ENCODE measurements around the gene ANKUB1. TPM values are rescaled to one million over a fixed set of nuclear protein-coding genes. Genes with fewer than 3 reads are reported as not detected.
A peak's percentile ranks its signal among the peaks of the same experiment; 100 is the strongest.

The ANKUB1 gene
- total RNA-seq, 2 experiments from 2014 or later = not detected

DNA sequence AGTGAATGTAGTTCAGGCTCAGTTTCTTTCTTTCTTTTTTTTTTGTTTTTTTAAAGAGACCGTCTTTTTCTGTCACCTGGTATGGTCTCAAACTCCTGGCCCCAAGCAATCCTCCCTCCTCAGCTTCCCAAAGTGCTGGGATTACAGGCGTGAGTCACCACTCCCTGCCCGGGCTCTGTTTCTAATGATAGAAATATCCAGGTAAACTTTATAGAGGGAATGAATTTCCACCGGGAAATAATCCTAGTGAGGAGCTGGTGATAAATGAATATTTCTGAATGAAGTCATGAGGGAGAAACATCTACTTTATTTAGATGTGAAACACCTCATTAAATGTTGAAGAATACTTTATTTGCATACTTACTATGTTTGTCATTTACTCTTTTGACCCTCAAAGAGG lies 27.8 kb upstream of the ANKUB1 start:
- peaks cover 85% of the 10 kb centered on the region for H3K4me1 Mint-ChIP-seq (ENCODE audit: low read depth)
- H3K27ac Mint-ChIP-seq = no peak overlapping the region
- Histone ChIP-seq H3K36me3 (ENCODE audit: insufficient read depth, low read length) (no peaks in the 10 kb centered on the region), H3K27ac (ENCODE audit: low read depth in 1 of 2, low read length in 2 of 2) (no peak overlapping the region), H3K4me3 (ENCODE audit: low read length) (no peak overlapping the region), H3K9me3 (ENCODE audit: control insufficient read depth in 1 of 2, insufficient read depth in 1 of 2, low read length in 2 of 2) (no peaks in the 10 kb centered on the region), H3K4me1 (ENCODE audit: insufficient read depth, low read length) (peaks cover 7% of the 10 kb centered on the region), H3K27me3 (ENCODE audit: control insufficient read depth in 1 of 2, insufficient read depth in 2 of 2, low read length in 2 of 2) (no peaks in the 10 kb centered on the region)
- DNase-seq = no peak
- H3K4me3 Mint-ChIP-seq = no peak overlapping the region
- TF ChIP-seq, protein P1, sequence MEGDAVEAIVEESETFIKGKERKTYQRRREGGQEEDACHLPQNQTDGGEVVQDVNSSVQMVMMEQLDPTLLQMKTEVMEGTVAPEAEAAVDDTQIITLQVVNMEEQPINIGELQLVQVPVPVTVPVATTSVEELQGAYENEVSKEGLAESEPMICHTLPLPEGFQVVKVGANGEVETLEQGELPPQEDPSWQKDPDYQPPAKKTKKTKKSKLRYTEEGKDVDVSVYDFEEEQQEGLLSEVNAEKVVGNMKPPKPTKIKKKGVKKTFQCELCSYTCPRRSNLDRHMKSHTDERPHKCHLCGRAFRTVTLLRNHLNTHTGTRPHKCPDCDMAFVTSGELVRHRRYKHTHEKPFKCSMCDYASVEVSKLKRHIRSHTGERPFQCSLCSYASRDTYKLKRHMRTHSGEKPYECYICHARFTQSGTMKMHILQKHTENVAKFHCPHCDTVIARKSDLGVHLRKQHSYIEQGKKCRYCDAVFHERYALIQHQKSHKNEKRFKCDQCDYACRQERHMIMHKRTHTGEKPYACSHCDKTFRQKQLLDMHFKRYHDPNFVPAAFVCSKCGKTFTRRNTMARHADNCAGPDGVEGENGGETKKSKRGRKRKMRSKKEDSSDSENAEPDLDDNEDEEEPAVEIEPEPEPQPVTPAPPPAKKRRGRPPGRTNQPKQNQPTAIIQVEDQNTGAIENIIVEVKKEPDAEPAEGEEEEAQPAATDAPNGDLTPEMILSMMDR (IDR thresholded peaks at IDR 0.05) = no peak
- POLR2A ChIA-PET = interaction anchor here (1.4 kb wide), 1 partner anchor 12 kb away, joined by 5 read pairs; no protein-coding TSS in a partner anchor
- no peak for ATAC-seq (ENCODE audit: poor library complexity)
- H3K27me3 Mint-ChIP-seq = no peaks in the 10 kb centered on the region
- intact Hi-C loops (cut with DNase I, micrococcal nuclease) = no loop called here
- H3K9me3 Mint-ChIP-seq = peaks cover 2% of the 10 kb centered on the region
- CTCF ChIA-PET = interaction anchor here (1.9 kb wide), 1 partner anchor 12 kb away, joined by 10 read pairs; no protein-coding TSS in a partner anchor
- H3K36me3 Mint-ChIP-seq (ENCODE audit: low read depth) = peaks cover 27% of the 10 kb centered on the region

DNA sequence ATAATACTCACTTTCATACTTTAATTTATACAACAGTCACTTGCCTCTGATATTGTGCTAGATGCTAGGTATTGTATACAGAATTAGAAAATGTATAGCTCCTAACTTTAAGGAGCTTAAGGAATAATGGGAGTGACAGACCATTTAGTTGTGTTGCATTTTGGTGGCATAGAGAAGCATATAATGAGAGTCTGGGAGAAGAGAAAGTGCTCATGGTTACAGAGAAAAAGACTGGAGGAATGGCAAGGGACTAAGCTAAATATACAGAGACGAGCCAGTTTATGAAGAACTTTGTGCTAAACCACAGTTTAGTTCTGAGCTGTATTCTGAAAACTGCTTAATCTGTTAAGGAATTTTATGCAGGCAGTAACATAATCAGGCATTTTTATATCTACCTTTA lies 27.1 kb upstream of the ANKUB1 start:
- no peaks in the 10 kb centered on the region for H3K27me3 ChIP-seq (ENCODE audit: control insufficient read depth in 1 of 2, insufficient read depth in 2 of 2, low read length in 2 of 2)
- H3K4me3 ChIP-seq (ENCODE audit: low read length) = no peak overlapping the region
- Mint-ChIP-seq H3K9me3 (peaks cover 2% of the 10 kb centered on the region), H3K27me3 (no peaks in the 10 kb centered on the region), H3K36me3 (ENCODE audit: low read depth) (peaks cover 28% of the 10 kb centered on the region), H3K27ac (no peak overlapping the region), H3K4me3 (no peak overlapping the region), H3K4me1 (ENCODE audit: low read depth) (peaks cover 92% of the 10 kb centered on the region)
- H3K4me1 ChIP-seq (ENCODE audit: insufficient read depth, low read length) = peaks cover 7% of the 10 kb centered on the region
- intact Hi-C loops (cut with DNase I, micrococcal nuclease) = loop anchor here in 1 of 2 experiments (5.0 to 10.0 kb wide), 4 partner anchors 33 to 945 kb away; partner anchors contain the start of genes GYG1, SIAH2 and TSC22D2
- no peaks in the 10 kb centered on the region for H3K36me3 ChIP-seq (ENCODE audit: insufficient read depth, low read length)
- ChIA-PET CTCF (interaction anchor here (1.9 kb wide), 1 partner anchor 11 kb away, joined by 10 read pairs; no protein-coding TSS in a partner anchor), POLR2A (no interaction called here)
- no peaks in the 10 kb centered on the region for H3K9me3 ChIP-seq (ENCODE audit: control insufficient read depth in 1 of 2, insufficient read depth in 1 of 2, low read length in 2 of 2)
- TF ChIP-seq, protein P1 (IDR thresholded peaks at IDR 0.05) = no peak
- no peak for DNase-seq
- H3K27ac ChIP-seq (ENCODE audit: low read depth in 1 of 2, low read length in 2 of 2) = no peak overlapping the region
- ATAC-seq (ENCODE audit: poor library complexity) = no peak

DNA sequence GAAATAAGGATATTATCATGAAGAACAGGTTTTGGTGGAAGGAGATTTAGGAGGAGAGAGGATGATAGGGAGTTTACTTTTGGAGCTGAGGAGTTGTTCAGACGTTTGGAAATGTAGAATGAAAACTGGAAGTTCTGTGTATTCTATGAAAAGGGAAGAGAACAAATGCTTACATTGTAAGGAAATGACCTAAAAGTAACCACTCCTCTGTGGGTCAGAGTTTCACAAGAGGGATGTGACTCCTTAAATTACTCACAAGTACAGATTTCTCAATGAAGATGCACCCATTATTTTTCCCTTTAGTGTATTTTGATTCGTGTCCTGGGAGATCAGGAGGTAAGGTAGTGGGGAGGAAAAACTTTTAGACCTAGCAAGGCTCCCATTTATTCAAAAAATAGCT lies 24.6 kb upstream of the ANKUB1 start:
- H3K4me1 Mint-ChIP-seq (ENCODE audit: low read depth) = peaks cover 93% of the 10 kb centered on the region
- no peak overlapping the region for H3K4me3 Mint-ChIP-seq
- H3K36me3 Mint-ChIP-seq (ENCODE audit: low read depth) = peaks cover 33% of the 10 kb centered on the region
- peak in 2 of 14 experiments; percentile 45 to 56 for DNase-seq
- POLR2A ChIA-PET = no interaction called here
- no peak overlapping the region for H3K4me3 ChIP-seq (ENCODE audit: low read length)
- intact Hi-C loops (cut with DNase I, micrococcal nuclease) = loop anchor here in 1 of 2 experiments (5.0 to 10.0 kb wide), 4 partner anchors 35 to 948 kb away; partner anchors contain the start of genes GYG1, SIAH2 and TSC22D2
- CTCF ChIA-PET = interaction anchor here (1.0 to 2.4 kb wide), 2 partner anchors 9 to 23 kb away, joined by 3 to 11 read pairs; no protein-coding TSS in a partner anchor
- no peaks in the 10 kb centered on the region for H3K27me3 ChIP-seq (ENCODE audit: control insufficient read depth in 1 of 2, insufficient read depth in 2 of 2, low read length in 2 of 2)
- H3K9me3 ChIP-seq (ENCODE audit: control insufficient read depth in 1 of 2, insufficient read depth in 1 of 2, low read length in 2 of 2) = no peaks in the 10 kb centered on the region
- no peak overlapping the region for H3K27ac ChIP-seq (ENCODE audit: low read depth in 1 of 2, low read length in 2 of 2)
- TF ChIP-seq, protein P1 (IDR thresholded peaks at IDR 0.05) = no peak
- no peak for ATAC-seq (ENCODE audit: poor library complexity)
- H3K9me3 Mint-ChIP-seq = no peaks in the 10 kb centered on the region
- no peaks in the 10 kb centered on the region for H3K27me3 Mint-ChIP-seq
- peaks cover 19% of the 10 kb centered on the region for H3K4me1 ChIP-seq (ENCODE audit: insufficient read depth, low read length)
- H3K27ac Mint-ChIP-seq = no peak overlapping the region
- H3K36me3 ChIP-seq (ENCODE audit: insufficient read depth, low read length) = no peaks in the 10 kb centered on the region

Data from CD4-positive, alpha-beta T cell (primary cell).